HG02763 (cell line): ENCODE measurements around the gene SETD3.

ENCODE experiments used
- ATAC-seq: cut with Tn5 transposase; IDR thresholded peaks from one replicate; pipeline ENCODE4 v1.9.1; 2021; ENCODE audit warnings: mild to moderate bottlenecking, moderate library complexity; ENCODE audit not compliant: unreplicated experiment

The SETD3 gene

DNA sequence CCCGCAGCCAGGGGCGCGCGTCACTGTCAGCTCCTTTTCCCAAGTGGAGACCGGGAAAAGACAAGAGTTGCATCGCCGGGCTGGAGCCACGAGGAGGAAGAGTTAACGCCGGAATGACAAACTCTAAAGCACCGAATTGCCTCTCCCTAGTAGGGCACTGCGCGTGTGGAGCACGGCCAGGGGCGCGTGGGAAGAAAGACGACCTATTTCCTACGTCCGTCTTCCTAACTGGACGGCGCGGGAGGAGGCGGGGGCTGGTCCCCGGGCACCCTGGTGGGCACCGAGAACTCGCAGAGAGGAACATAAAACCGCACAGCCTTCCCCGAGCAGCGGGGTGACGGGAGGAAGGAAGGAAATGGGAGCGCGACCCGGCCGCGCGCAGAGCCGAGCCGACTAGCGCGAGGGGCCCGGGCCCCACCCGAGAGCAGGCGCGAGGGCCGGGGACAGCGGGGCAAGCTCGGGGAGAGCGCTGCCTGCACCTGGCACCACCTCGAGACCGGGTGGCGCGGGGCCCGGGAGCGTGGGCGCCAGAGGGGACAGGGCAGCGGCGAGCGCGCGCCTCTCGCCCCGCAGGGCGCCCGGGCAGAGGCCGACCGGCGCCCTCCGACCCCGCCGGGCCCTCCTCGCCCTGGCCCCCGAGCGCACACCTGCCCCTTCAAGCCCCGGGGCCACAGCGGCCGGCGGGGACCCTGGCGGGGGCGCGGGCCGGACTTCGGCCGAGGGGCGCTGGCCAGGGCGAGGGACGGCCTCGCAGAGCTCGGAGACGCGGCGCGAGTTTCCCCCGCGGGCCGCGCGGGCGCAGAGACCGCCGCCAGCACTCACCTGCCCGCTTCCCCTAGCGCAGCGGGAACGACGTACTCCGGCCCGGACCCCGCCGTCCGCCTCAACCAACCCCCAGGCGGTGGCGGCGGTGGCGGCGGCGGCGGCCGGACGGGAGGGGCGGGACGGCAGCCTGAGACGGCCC, at the start of gene SETD3:
SETD3 (minus strand) TSS at position 954 of the 964 bp plus-strand sequence. CDS start 15,054 bp downstream, outside the sequence.
- ATAC-seq, result peak; percentile 2

DNA sequence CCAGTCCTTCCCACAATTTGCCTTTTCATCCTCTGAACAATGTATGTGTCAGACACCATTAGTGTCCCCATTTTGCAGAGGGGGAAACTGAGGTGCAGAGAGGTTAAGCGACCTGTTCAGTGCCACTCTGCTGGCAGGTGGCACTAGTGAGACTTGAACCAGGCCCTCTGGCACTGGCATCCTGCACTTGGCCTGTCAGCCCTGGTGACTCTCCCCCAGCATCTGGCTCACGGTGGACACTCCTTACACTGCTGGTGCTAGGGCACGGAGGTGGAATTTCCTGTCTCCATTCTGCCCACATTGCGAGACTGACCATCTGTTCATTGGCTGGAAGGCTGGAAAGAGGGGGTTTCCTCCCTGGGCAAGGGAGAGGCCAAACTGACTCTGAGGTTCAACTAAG, 49.2 kb upstream of the SETD3 start:
- no peak for ATAC-seq

DNA sequence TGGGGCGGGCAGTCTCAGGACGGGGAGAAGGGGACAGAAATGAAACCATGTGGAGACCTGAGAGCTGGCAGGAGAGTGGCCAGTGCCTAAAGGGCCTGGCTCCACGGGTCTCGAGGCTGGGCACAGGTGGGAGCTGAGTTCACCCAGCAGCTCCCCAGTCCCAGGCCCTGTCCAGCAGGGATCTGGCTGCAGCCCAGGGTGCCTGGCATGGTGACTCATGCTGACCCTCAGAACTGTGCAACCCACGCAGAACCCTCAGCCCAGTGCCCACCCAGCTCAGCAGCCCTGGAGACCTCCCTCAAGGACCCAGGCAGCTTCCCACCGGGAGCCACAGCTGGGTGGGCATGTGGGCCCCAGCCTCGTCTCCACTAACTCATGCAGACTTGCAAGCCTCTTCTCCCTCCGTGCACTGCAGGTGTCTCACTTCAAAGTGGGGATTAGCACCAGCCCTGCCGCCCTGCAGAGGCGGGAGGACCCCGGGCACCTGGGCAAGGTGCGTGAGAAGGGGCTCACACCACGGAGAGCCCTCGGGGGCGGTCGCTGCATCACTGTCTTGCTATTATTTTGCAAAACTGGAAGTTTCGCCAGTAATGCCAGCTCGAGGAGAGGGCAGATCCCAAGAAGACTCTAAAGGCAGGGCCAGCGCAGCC, 46.9 kb upstream of the SETD3 start:
- ATAC-seq, result no peak

DNA sequence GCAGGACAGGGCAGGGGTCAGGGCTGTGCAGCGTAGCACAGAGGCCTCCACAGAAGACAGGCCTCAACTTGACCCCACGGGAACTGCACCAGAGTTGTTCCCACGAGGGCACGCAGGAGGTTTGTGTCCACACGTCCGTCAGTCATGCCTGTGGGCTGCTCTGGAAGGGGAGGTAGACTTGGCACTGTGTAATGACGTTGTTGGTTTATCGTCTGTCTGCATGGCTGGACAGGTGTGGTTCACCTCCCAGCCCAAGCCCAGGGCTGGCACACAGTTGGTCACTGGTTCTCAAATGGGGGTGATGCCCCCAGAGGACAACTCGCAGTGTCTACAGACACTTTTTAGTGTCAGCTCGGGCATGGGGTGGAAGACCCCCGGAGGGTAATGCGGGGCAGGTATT, 46.4 kb upstream of the SETD3 start:
- ATAC-seq, result no peak

DNA sequence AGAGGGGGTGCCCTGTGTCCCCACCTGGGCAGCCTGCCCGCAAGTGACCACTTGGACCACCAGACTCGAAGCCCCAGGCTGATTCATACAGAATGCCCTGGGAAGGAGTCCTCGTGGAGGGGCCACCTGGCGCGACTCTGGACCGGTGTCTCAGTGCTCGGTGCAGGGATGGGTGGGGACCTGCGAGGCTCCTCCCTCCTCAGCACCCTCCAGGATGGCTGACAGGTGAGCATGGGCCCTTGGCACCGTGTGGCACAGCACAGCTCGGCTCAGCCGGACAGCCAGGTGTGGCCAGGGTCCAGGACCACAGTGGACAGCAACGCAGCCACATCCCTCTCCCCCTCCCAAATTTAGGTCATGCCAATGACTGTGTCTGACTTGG, 45.0 kb upstream of the SETD3 start:
- ATAC-seq, result no peak

DNA sequence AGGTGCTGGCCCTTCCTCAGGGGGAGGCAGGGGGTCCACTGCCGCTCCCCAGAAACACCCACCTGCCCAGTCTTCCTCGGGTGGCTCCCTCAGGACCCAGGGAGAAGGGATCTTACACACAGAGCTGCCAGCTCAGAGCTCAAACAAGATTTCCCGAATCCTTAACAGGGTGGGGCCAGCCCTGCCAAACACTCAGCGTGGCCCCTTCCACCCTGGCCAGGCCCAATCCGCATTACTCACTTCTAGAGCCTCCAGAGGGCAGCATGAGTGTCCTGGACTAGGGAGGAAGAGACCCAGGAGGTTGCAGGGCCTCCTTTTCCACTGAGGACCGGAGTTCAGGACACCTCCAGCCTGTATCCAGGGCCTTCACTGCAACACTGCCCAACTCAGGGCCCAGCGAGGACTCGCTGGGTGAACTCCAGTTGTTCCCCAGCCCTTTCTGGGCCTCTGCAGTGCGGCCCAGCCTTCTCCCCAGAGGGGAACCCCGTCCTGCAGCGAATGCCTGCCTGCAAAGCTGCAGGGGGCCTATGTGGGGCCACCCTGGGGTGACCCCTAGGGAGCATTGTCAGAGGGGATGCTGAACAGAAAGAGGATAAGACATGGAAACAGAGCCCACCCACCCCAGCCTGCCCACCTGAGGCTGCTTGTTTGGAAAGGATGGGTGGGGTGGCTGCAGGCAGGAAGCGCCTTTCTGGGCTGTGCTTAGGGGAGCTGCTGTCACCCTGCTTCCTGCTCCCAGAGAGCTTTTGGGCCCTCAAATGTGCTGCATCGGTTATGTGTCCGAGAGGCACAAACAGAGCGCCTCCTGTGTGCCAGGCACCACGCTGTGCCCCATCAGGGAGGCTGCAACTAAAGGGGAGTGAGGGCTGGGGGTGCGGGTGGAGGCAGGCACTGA, 44.4 kb upstream of the SETD3 start:
- no peak for ATAC-seq

DNA sequence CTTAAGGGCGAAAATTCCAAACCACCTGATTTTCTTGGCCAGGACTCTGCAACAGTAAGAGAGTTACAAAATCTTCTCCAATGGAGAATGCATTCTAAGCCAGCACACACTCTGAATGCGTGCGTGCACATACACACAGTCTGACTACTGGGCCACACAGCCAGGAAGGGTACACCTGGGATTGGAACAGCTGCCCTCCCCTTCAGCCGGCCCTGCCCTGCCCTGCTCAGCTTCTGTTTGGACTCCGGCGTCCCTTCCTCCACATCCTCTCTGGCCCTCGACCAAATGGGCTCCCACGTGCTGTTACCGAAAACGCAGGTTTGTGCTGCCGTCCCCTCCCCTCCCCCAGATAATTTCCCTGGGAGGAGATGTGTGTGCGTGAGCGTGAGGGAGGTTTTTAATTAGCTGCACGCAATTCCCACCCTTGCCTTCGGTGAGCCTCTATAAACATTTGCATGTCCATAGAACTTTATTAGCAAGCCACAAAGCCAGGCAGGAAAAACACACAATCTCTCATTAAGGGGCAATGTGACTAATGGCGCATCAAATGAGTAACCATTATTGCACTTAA, 43.5 kb upstream of the SETD3 start:
- ATAC-seq, result no peak

DNA sequence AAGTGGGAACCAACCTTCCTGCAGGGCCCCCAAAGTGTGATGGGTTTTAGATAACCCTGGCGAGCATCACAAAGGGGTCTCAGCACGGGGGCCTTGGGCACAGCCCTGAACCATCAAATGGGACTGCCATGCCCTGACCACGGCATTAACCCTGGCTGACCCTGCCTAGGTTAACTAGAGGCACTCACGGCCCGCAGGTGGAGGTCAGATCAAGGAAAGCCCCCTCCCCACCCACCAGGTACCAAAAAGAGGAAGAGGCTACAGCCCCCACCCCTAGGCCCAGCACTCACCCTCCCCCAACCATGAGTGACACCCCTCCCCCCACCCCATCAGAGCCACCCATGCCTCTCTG, 43.0 kb upstream of the SETD3 start:
- ATAC-seq, result no peak

DNA sequence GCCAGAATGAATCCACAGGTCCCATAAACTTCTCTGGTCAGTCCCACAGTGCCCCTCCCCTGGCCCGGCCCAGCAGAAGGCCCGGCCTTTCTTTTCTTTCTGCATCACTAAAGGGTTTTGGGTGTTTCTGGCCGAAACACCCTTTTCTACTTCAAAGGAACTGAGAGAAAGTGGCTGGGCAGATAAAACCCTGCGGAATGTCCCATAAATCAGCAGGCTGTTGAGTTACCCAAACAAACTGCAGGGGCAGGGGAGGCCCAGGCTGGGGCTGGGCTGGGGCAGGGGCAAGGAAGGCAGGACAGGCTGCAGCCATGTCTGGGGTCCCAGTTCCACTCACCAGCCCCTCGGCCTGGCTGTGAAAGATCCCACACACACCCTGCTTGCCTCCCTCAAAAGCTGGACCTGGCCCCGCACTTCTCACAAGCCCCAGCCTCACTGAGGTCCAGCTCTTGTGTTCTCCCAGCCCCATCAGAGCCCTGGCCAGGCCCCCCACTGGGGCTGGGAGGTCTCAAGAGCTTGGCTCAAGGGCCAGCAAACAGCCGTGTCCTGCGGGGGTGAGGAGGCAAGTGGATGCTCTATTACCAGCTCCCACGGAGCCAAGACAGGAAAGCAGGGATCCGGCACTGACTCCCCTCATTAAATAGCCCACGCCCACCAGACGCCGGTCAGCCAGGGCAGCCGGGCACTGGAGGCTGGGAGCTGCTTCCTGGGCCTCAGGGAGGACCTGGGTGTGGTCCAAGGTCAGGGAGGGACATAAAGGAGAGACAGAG, 42.5 kb upstream of the SETD3 start:
- ATAC-seq, result no peak

DNA sequence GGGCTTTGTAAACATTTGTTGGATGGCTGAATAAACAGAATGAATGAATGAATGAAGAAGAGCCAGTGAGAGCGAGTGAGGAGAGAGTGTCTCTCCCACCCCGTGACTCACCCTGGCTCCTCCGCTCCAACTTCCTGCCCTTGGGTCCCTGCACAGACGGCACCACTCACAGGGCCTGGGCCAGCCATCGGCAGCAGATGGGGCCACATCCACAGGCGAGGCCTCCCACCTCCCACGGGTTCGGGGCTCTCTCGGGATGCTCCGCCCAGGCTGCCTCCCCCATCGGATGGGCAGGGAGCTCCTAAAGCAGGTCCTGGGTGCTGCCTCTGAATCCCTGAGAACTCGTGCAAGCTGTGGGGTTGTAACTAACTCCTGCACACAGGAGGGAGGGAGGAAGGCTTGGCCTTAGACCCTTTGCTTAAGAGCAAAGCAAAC, 41.8 kb upstream of the SETD3 start:
- no peak for ATAC-seq

DNA sequence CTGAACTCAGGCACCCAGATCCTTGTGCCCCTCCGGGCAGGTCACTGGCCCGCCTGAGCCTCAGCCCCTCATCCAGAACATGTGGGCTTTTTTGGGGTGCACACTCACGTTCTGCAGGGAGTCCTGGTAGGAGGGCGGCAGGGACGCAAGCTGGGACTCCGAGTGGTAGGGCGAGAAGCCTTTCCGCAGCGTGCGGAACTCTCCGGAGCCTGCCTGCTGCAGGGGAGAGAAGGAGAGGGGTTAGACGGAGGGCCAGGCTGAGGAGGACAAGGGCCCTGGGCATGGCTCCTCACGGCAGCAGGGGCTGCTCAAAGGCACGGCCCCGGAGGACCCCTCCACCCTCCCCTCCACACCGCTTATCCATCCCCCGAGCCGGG, 41.4 kb upstream of the SETD3 start:
- no peak for ATAC-seq

DNA sequence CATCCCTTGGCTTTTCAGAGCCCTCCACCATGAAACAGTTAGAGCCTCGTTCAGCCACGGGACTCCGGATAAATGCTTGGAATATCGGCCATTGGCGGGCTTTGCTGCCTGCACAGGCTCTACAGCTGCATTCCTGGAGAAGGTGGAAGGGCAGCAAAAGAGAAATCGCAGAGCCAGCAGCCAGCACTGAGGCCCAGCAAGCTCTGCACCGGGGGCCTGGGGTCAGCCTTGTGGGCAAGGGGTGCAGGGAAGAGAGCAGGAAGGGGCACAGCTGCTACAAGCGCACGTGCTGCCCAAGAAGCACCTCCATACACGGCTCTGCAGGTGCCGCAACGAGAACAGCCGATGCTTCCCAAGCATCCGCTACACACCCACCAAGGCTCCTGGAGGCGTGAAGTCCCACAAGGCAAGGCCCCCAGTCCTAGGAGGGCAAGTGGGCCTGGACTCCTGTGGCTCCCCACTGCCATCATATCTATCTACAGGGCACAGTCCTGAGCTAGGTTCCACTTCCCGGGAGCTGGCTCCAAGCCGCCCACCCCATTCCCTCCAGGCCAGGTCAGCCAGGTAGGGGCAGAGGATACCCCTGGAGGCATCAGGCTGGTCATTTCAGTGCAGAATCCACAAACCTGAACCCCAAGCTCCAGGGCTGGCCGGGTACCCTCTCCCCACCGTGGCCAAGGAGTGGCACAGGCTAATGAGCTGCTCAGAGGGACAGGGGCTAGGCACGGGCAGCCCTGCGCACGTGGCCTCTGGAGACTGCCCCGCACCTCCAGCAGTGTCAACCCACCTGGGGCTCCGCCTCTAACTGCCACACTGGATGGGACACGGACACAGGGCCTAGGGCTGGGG, 40.7 kb upstream of the SETD3 start:
- no peak for ATAC-seq

DNA sequence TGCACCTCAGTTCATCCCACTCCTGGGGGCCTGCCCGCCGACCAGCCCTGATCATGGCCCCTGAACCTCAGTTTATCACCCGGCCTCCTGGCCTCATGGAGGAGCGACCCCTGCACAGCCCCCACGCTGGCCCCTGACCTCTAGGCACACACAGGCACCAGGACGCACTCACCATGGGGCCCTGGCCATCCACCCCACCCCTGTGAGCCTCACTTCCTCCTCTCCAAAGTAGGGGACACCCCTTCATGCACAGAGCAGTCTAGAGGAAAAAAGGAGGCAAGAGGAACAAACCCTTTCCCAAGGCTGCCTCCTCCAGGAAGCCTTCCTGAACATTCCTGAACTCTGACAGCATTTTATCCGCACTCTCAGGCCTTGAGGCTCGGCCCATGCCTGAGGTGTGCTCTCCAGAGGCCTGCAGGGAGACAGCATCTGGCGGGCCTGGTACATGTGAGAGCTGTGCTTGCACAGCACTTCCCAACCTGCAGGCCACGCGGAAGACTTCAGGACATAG, 40.0 kb upstream of the SETD3 start:
- no peak for ATAC-seq

DNA sequence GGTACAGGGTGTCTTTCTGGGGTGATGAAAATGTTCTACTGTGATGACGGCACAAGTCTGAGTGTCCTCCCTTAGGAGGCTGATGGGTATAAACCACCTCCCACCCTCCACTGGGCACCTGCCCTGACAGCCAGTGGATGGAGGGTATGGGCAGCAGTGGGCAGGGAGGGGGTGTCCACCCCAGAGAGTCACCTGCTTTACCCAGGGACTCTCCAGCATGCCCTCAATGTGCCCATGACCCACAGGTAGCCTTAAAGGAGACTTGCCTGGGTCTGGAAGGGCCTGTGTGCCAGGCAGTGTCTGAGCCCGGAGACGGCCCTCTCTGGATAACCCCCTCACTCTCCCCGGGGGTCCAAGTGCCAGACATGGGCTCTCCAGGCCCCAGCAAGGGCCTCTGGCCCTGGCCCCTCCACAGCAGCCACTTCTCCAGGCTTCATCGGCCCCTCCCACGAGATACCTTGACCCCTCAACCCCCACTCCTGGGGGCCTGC, 39.3 kb upstream of the SETD3 start:
- no peak for ATAC-seq

DNA sequence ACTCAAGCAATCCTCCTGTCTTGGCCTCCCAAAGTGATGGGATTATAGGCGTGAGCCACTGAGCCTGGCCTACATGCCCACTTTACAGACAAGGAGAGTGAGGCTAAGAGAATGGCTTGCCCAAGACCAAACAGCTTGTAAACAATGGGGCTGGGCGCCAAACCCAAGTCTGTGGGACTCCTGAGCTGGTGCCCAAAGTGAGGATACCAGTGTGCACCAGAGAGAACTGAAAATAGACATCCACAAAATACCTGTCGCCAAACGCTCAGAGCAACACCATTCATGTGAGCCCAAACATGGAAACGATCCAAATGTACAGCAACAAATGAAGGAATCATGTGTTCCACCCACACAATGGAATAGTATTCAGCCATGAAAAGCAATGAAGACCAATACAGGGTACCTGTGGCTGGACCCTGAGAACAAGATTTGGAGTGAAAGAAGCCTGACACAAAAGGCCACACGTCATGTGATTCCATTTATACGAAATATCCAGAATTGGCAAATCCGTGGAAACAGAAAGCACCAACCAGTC, 38.8 kb upstream of the SETD3 start:
- no peak for ATAC-seq

DNA sequence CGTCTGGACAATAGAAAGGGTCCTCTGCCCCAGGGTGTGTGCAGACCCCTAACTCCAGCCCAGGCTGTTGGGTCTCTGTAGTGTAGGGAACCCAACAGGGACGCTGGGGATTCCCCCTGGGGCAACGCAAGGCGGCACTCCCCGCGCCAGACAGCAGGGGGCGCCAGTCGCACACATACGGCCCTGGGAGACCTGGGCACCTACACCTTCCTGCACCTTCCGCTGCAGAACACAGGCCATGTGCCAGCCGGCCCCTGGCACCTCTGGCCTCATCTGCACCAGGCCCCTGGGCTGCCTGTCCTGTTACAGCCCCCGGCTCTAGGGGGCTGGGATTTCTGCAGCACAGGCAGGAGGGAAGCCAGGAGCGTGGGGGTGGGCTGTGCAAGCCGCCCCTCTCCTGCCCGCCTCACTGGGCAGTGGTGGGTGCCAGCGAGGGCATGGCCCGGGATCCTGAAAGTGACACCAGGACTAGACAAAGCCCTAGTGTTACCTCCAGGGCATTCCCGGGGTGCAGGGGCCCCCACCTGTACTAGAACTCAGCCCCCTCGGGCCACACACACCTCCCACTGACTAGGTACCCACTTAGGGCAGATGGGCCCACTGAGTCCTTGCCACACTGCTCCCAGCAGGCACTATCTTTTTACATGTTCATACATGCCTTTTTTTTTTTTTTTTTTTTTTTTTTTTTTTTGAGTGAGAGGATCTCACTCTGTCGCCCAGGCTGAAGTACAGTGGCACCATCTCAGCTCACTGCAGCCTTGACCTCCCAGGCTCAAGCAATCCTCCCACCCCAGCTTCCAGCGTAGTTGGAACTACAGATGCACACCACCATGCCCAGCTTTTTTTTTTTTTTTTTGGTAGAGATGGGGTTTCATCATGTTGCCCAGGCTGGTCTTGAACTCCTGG, 38.0 kb upstream of the SETD3 start:
- ATAC-seq, result no peak

DNA sequence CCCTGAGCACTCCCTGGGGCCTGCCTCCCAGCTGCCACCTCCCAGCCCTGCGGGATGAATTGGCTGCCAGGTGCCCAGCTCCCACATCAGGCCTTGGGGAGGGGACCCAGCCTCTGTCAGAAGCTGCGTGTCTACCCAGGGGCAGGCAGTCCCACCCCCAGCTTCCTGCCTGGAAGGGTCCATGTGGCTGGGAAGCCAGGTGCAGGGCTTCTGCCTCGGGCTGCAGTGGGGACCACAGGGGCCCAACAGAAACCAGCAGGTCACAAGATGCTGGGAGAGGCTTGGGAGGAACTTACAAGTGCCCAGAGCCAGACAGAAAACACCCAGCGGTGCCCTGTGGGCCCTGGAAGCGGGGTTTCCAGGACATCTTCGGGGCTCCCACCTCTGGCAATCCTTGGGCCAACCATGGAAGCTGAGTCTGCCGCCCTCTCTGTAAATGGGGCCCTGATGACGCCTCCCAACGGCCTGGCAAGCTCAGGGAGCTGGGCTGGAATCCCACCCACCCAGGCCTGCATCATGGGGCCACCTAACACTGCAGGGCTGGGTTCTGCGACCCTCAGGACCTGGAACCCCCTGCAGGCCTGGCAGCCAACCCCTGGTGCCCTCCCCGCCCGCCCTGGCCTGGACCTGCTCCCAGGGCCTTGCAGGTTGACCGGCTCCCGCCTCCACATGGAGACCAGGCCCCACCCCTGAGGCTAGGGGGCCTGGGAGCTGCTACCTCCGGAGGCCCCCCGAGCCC, 37.2 kb upstream of the SETD3 start:
- ATAC-seq, result no peak
